Right ventricle myocardium inferior (tissue), 1 donor: ENCODE results near the gene PRR5L. TPM values are rescaled to one million over a fixed set of nuclear protein-coding genes. Genes with fewer than 3 reads are reported as not detected.
A peak's percentile ranks its signal among the peaks of the same experiment; 100 is the strongest.
"Not testable (repeated sequence)": the region's sequence is repeated elsewhere in the genome, so short reads cannot be mapped to it uniquely, and the experiment has no call there.

Experiments used
- ATAC-seq: fragments of 200-7000 bp; cut with Tn5 transposase; one replicate; pipeline ENCODE4 v1.9.1; 2020; ENCODE audit warnings: mild to moderate bottlenecking, moderate library complexity
- DNase-seq: peaks from one replicate; pipeline ENCODE4 v3.0.0; 2021; ENCODE audit errors: missing footprints
- intact Hi-C: fragments of 100-400 bp; cut with DNase I; formaldehyde crosslinking; loops from one replicate; pipeline ENCODE4 v1.11.0; 2022
- total RNA-seq: library from RNA; stranded (reverse); fragmentation: NEBNext Ultra II Directional; extraction: Animal tissue kit (Norgen Biotek cat#: 25700); gene quantifications from one replicate; pipeline ENCODE4 v1.2.1, GENCODE V29; 2021
- donor health status: DM: no; HTN: yes; CAD: no; lungs with severe emphysema.

Gene PRR5L
- total RNA-seq, 1 donor from 2014 or later, result 1.6 TPM

GRCh38 chr11:36460220-36460619 lies 164.1 kb downstream of the PRR5L start:
- intact Hi-C loops, result no loop called here
- no peak for ATAC-seq
- no peak for DNase-seq

GRCh38 chr11:36462321-36462720 lies 166.2 kb downstream of the PRR5L start:
- intact Hi-C loops, result no loop called here
- ATAC-seq (no peak), DNase-seq (no peak)

- no peak for DNase-seq
- no peak for ATAC-seq
- intact Hi-C loops, result no loop called here
Observed at GRCh38 chr11:36463781-36464180, 167.7 kb downstream of the PRR5L start.

GRCh38 chr11:36464720-36465119 lies 168.6 kb downstream of the PRR5L start:
- ATAC-seq (no peak), DNase-seq (no peak)
- intact Hi-C loops, result no loop called here

- ATAC-seq, result no peak
- intact Hi-C loops, result no loop called here
Observed at GRCh38 chr11:36465449-36466163, 169.5 kb downstream of the PRR5L start.

GRCh38 chr11:36467012-36467411 lies 170.9 kb downstream of the PRR5L start:
- no peak for DNase-seq
- ATAC-seq, result no peak
- intact Hi-C loops, result no loop called here

More at GRCh38 chr11:36465449-36466163, 169.5 kb downstream of the PRR5L start:
- DNase-seq, result no peak

- intact Hi-C loops, result no loop called here
- DNase-seq, result no peak
- no peak for ATAC-seq
Observed at GRCh38 chr11:36467916-36468315, 171.8 kb downstream of the PRR5L start.

- ATAC-seq, result no peak
- no peak for DNase-seq
- intact Hi-C loops, result no loop called here
Observed at GRCh38 chr11:36469063-36469462, 173.0 kb downstream of the PRR5L start.

GRCh38 chr11:36469881-36470802 lies 174.1 kb downstream of the PRR5L start:
- intact Hi-C loops, result loop anchor here (5.0 kb wide), 1 partner anchor 98 kb away; no protein-coding TSS in a partner anchor
- ATAC-seq, result no peak
- DNase-seq, result no peak

- ATAC-seq (no peak), DNase-seq (no peak)
- intact Hi-C loops, result loop anchor here (5.0 kb wide), 1 partner anchor 99 kb away; no protein-coding TSS in a partner anchor
Observed at GRCh38 chr11:36471577-36471976, 175.5 kb downstream of the PRR5L start.

GRCh38 chr11:36475192-36475591 lies 179.1 kb downstream of the PRR5L start:
- intact Hi-C loops, result loop anchor here (5.0 kb wide), 2 partner anchors 183 to 858 kb away; partner anchors contain the start of gene FJX1
- DNase-seq (no peak), ATAC-seq (no peak)

GRCh38 chr11:36478700-36479329 lies 182.7 kb downstream of the PRR5L start:
- intact Hi-C loops, result loop anchor here (5.0 kb wide), 2 partner anchors 187 to 862 kb away; partner anchors contain the start of gene FJX1
- ATAC-seq, result peak; percentile 64
- no peak for DNase-seq

- intact Hi-C loops, result no loop called here
- no peak for DNase-seq
- ATAC-seq, result no peak
Observed at GRCh38 chr11:36480833-36481232, 184.7 kb downstream of the PRR5L start.

- ATAC-seq, intact Hi-C loops, DNase-seq: not testable (repeated sequence)
Observed at GRCh38 chr11:36483042-36483441, 187.0 kb downstream of the PRR5L start.

GRCh38 chr11:36485298-36486002 lies 189.4 kb downstream of the PRR5L start:
- intact Hi-C loops, result no loop called here
- ATAC-seq (no peak), DNase-seq (no peak)

GRCh38 chr11:36487619-36488018 lies 191.5 kb downstream of the PRR5L start:
- ATAC-seq (no peak), DNase-seq (no peak)
- intact Hi-C loops, result no loop called here

- DNase-seq, result no peak
- intact Hi-C loops, result no loop called here
- no peak for ATAC-seq
Observed at GRCh38 chr11:36488096-36488495, 192.0 kb downstream of the PRR5L start.

- no peak for DNase-seq
Observed at GRCh38 chr11:36490026-36490806, 194.1 kb downstream of the PRR5L start.

More at GRCh38 chr11:36490026-36490806, 194.1 kb downstream of the PRR5L start:
- intact Hi-C loops, result loop anchor here (5.0 kb wide), 1 partner anchor 198 kb away; no protein-coding TSS in a partner anchor
- no peak for ATAC-seq
